Left forelimb (tissue), 1 donor: ENCODE measurements around the gene KLF11.

ENCODE experiments used
- DNase-seq: peaks from one replicate; pipeline ENCODE4 v3.0.0-alpha.2; 2018; ENCODE audit warnings: low spot score

Gene KLF11

GRCh38 chr2:10043256-10043905 lies at the start of gene KLF11:
TSS of gene KLF11 (plus strand) at chr2:10043550. CDS start at chr2:10043717, 167 bp downstream.
- peak; percentile 93 for DNase-seq

DNA sequence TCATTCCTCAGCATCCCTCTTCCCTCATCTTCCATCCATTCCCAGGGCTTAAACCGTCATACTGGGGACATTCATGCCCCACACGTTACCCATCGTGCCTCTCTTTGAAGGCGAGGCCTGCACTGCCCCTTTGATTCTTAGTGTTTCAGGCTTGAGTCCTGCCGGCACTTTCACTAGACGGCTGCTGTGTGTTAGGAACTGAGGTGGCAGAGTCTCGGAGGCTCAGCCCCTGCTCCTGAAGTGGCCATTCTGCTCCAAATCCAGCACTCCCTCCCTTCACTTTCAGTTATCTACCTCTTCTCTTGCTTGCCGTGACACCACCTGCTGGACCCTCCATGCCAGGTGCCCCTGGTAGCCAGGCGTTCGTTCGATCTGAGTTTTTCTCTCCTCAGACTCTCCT lies 48.9 kb upstream of the KLF11 start:
- peak; percentile 38 for DNase-seq

DNA sequence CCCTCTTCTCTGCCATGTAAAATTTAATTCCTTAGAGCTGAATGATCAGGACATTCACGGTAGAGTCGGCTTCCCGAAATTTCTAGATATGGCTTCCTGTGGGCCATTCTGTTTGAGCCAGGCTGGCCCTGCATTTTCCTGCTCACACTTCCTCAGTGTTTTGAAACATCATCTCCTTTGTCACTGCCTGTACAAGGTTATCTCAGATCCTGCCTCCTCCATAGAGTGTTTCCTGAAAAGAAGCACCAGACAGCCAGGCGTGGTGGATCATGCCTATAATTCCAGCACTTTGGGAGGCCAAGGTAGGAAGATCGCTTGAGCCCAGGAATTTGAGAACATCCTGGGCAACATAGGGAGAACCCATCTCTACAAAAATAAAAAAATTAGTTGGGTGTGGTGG lies 48.3 kb upstream of the KLF11 start:
- DNase-seq, result peak; percentile 36

DNA sequence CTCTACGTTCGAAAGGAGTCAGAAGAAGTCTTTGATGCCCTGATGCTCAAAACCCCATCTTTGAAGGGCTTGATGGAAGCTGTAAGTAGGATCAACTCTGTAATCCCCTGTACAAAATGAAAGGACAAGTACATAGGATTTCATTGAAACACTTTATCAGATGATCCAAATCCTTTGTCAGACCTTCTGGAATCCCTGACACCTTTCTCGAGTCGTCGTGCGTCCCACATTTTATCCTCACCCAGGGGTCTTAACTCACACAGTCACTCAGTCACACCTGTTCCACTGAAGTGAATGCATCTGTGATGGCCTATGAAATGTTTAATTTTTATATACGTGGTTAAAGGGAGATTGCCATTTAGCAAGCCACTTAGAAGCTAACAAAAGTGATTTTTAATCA lies 47.0 kb upstream of the KLF11 start:
- no peak for DNase-seq

DNA sequence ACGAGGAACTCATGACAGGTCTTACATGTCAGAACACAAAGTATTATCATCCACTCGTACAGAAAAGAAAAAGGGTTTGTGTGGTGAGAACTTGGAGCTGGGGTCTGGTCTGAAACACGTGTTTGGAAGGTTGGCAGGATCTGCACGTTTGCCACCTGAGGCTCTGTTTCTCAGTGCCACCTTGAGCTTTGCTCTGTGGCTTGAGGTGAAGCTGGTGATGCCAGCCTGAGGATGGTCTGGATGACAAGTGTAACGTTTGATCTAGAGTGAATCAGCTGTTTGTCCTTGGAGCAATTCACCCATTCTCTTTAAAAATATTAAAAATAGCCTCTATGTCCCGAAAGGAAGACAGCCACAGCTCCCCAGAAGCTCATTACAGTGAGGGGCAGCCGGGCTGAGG lies 45.4 kb upstream of the KLF11 start:
- peak; percentile 23 for DNase-seq

- DNase-seq, result peak; percentile 53
Measured at GRCh38 chr2:9998916-9999654, 44.3 kb upstream of the KLF11 start.

GRCh38 chr2:9999693-10000092 lies 43.7 kb upstream of the KLF11 start:
- DNase-seq, result no peak

DNA sequence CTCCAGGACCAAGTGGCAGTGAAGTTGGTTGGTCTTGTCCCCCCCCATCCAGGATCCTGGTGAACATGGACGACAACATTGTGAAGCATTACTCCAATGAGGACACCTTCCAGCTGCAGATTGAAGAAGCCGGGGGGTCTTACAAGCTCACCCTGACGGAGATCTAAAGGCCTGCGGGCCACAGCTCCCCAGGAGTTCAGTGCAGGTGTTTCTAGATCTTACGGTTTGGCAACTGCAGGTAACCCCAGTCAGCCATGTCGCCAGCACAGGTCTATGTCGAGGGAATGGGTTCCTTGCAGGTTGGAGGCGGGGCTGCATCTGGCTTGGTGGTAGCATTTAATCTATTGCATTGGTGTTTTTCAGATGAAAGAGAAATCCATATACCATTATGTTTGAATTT lies 42.8 kb upstream of the KLF11 start:
- DNase-seq, result peak; percentile 11

- no peak for DNase-seq
Measured at GRCh38 chr2:10001586-10001985, 41.8 kb upstream of the KLF11 start.

DNA sequence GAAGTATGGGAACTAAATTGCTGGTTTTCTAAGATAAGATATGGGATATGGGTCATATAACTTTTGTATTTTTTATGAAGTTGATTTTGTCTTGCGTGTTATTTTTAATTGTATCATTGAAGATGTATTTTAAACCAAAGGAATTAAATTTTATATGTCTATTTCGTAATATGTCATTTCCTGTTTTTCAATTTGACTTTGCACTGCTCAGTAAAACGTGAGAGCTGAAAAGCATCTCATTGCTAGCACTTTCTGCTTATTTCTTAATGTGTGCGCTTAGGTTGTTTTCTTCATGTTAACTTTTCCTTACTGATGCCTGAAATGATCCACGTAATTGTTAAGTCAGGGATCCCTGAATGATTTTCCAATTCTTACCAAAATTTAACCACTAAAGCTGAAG lies 41.2 kb upstream of the KLF11 start:
- no peak for DNase-seq

DNA sequence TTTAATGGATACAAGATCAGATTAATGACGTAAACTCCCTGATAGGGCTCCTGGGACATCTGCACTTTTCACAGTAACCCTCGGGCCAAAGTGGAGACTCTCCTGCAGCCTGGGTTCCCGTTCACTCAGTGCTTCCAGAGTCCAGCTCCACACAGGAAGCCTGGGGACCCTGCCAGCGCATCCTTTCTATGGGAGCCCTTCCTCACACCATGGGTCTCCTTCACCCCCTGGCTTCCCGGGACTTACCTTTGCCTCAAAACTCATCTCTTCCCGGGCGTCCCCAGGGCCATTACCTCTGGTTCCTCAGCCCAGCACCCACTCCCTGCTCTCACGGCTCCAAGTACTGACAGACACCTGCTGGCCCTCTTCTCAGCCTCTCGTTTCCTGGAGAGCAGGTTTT lies 40.7 kb upstream of the KLF11 start:
- peak; percentile 17 for DNase-seq

DNA sequence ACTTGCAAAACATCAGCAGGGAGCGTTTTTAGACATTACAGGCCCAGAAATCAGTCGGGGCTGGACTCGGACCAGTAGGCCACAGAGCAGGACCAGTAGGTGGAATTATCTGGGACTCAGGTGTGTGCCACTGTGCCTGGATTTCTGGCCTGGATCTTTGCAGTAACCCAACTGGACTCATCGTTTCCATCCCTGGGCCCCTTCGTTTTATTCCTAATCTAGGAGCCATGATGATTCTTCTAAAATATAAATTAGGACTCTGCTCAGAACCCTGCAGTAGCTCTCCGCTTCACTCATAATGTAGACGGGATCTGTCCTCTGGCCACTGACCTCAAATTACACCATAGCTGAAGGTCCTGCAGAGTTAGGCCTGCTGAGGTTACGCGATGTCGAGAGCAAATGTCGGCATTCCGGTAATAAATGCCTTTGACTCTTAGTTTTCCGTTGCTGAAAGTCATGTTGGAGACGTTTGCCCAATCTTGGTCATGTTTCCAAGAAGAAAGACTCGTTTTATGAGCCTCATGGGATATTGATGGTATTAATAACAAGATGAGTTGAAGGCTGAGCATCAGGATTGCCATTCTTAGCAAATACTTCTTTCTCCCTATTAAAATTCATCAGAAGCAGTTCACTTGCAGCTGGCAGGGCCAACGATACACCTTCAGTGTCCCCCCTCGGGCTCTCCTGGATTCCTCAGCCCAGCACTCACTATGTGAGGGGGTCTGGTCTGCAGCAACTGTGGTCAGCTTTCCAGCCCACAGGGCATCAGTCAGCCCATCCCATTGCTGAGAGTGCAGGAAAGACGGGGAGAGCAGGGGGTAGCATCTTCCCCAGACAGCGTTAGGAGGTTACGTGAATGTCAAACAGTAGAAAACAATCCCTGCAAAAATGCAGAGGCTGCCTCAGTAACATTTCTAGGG lies 39.9 kb upstream of the KLF11 start:
- peak; percentile 5 for DNase-seq

GRCh38 chr2:10004401-10004800 lies 38.9 kb upstream of the KLF11 start:
- DNase-seq, result peak; percentile 38

DNA sequence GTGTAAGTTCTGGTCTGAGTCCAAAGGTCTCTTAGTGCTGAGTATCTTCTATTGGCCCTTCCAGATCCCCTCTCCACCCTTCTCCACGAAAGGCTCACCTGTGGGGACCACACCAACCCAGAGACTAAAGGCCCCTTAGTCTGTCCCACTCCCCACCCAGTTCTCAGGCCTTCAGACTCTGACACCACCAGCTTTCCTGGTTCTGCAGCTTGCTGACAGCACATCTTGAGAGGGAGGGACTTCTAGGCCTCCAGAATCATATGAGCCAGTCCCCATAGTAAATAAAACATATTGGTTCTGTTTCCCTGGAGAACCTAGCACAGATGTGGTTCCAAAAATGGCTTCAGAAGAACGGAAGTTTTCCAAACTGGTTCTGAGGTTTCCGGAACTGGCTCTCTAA lies 38.5 kb upstream of the KLF11 start:
- DNase-seq, result no peak

DNA sequence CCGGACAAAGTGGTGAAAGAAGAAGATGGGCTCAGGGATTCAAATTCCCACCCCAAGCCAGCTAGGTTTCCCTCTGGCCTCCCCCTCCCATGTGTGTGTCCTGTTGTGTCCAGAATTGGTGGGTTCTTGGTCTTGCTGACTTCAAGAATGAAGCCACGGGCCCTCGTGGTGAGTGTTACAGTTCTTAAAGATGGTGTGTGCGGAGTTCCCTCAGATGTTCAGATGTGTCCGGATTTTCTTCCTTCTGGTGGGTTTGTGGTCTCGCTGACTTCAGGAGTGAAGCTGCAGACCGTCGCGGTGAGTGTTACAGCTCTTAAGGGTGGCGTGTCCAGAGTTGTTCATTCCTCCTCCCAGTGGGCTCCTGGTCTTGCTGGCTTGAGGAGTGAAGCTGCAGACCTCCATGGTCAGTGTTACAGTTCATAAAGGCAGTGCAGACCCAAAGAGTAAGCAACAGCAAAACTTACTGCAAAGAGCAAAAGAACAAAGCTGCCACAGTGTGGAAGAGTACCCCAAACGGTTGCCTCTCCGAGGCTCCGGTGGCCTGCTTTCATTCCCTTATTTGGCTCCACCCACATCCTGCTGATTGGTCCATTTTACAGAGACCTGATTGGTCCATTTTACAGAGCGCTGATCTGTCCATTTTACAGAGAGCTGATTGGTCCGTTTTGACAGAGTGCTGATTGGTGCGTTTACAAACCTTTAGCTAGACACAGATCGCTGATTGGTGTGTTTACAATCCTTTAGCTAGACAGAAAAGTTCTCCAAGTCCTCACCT lies 37.7 kb upstream of the KLF11 start:
- DNase-seq, result peak; percentile 4

- DNase-seq, result no peak
Measured at GRCh38 chr2:10006236-10007161, 36.9 kb upstream of the KLF11 start.

DNA sequence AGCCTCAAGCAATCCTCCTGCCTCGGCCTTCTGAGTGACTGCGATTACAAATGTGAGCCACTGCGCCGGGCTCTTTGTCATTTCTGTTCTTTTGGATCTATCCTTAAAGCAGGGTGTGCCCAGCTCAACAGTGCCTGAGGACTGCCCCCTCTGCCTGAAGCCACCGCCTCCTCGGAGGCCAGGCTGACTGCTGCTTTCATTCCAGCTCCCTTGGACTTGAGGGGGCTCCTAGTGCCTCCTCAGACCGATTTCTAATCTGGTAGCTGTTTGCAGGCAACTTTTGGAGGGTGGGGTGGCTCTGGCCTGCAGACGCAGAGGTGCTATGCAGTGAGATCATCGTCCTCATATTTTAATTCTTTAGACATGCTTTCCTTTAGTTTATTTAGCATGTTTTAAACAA lies 35.9 kb upstream of the KLF11 start:
- no peak for DNase-seq

- no peak for DNase-seq
Measured at GRCh38 chr2:10007921-10008808, 35.2 kb upstream of the KLF11 start.

- DNase-seq, result no peak
Measured at GRCh38 chr2:10008809-10009176, 34.6 kb upstream of the KLF11 start.

DNA sequence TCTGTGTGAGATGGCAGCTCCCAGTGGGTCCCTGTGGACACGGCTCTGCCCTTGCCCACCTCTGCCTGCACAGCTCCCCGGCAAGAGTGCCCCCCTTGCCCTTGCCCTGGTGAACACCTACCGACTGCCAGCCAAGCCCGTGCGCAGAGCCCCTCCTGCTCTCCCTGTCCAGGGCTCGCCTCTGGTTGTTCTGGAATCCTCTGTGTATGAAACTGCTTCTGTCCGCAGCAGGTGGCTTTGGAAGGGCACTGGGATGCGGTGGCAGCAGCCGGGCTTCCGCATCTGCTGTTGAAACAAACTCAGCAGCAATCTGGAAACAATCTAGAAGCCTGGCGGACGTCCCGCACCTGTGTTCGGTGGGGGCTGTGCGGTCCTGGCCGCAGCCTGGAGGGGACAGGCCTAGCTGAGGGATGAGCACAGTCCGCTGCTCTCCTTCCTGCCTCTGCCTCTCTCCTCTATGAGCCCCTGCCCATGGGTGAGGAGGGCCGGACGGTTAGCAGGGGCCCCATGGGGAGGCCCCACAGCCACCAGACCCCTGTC lies 34.0 kb upstream of the KLF11 start:
- no peak for DNase-seq
